IMR-90 (cell line): Measurements from ENCODE around the gene SLC39A3. TPM values are rescaled to one million over a fixed set of nuclear protein-coding genes. Genes with fewer than 3 reads are reported as not detected.

Source experiments
- ATAC-seq: fragments of 200-7000 bp; cut with Tn5 transposase; 2 replicates; pipeline ENCODE4 v1.9.1; 2020; ENCODE audit warnings: low read depth, mild to moderate bottlenecking, moderate library complexity
- BruUV-seq: library from RNA; stranded (reverse); fragments of 400-500 nt; replicated peaks from 2 replicates; lab custom pipeline; 2021; lab: Mats Ljungman, UMichigan
- CTCF ChIA-PET: fragments of 300-600 bp; formaldehyde crosslinking; extraction: SDS; loops from one replicate; lab custom pipeline; 2021; ENCODE audit warnings: antibody characterized with exemption; lab: Yijun Ruan, JAX
- POLR2A ChIA-PET: fragments of 300-600 bp; sonication (Branson Sonifier 250); formaldehyde crosslinking; loops from one replicate; lab custom pipeline; 2022; ENCODE audit warnings: antibody characterized with exemption; ENCODE audit not compliant: unreplicated experiment; lab: Charles Lee
- DNase-seq: peaks from one replicate; pipeline ENCODE4 v3.0.0; 2013
- H2AFZ ChIP-seq: replicated peaks from 2 replicates; pipeline ENCODE3; 2013; ENCODE audit warnings: low read length, mild to moderate bottlenecking; ENCODE audit not compliant: poor library complexity
- H2AK5ac ChIP-seq: 2 replicates; pipeline ENCODE4 v1.6.1; 2013; ENCODE audit warnings: low read depth, low read length, inconsistent platforms
- H2AK9ac ChIP-seq: replicated peaks from 2 replicates; pipeline ENCODE3; 2013; ENCODE audit warnings: mild to moderate bottlenecking, low read depth, low read length, moderate library complexity; ENCODE audit not compliant: poor library complexity
- H2BK120ac ChIP-seq: 2 replicates; pipeline ENCODE4 v1.6.1; 2013; ENCODE audit warnings: low read depth, low read length, inconsistent platforms
- H2BK15ac ChIP-seq: 3 replicates; pipeline ENCODE4 v1.6.1; 2013; ENCODE audit warnings: low read depth, low read length, inconsistent platforms
- H2BK20ac ChIP-seq: 2 replicates; pipeline ENCODE4 v1.6.1; 2013; ENCODE audit warnings: low read depth, mild to moderate bottlenecking, inconsistent platforms, low read length, moderate library complexity
- H2BK5ac ChIP-seq: 2 replicates; pipeline ENCODE4 v1.6.1; 2013; ENCODE audit warnings: mild to moderate bottlenecking, low read depth, low read length, inconsistent platforms; ENCODE audit not compliant: poor library complexity, severe bottlenecking
- H3K14ac ChIP-seq: replicated peaks from 2 replicates; pipeline ENCODE4 v1.6.1; 2013; ENCODE audit warnings: low read depth, low read length, inconsistent platforms
- H3K18ac ChIP-seq: 2 replicates; pipeline ENCODE4 v1.6.1; 2013; ENCODE audit warnings: low read depth, low read length, control low read depth
- H3K23ac ChIP-seq: 2 replicates; pipeline ENCODE4 v1.6.1; 2013; ENCODE audit warnings: low read depth, low read length, inconsistent platforms
- H3K27ac ChIP-seq: 2 replicates; pipeline ENCODE4 v1.5.1; 2013; ENCODE audit warnings: mild to moderate bottlenecking, control low read depth, low read length; ENCODE audit not compliant: insufficient read depth
- H3K27me3 ChIP-seq: 2 replicates; pipeline ENCODE4 v1.6.1; 2013; ENCODE audit warnings: low read length; ENCODE audit not compliant: control insufficient read depth, insufficient read depth
- H3K36me3 ChIP-seq: 2 replicates; pipeline ENCODE4 v1.6.1; 2013; ENCODE audit warnings: low read length, mixed read lengths; ENCODE audit not compliant: control insufficient read depth, insufficient read depth
- H3K4ac ChIP-seq: 2 replicates; pipeline ENCODE4 v1.6.1; 2013; ENCODE audit warnings: low read depth, low read length, inconsistent platforms
- H3K4me1 ChIP-seq: 2 replicates; pipeline ENCODE4 v1.6.1; 2013; ENCODE audit warnings: low read length, mixed read lengths; ENCODE audit not compliant: control insufficient read depth, insufficient read depth
- H3K4me2 ChIP-seq: 2 replicates; pipeline ENCODE4 v1.6.1; 2013; ENCODE audit warnings: low read depth, mild to moderate bottlenecking, control low read depth, low read length, moderate library complexity
- H3K4me3 ChIP-seq: 2 replicates; pipeline ENCODE4 v1.5.1; 2013; ENCODE audit warnings: low read depth, mild to moderate bottlenecking, control low read depth, low read length, moderate library complexity; ENCODE audit not compliant: insufficient read depth
- H3K56ac ChIP-seq: 2 replicates; pipeline ENCODE4 v1.6.1; 2013; ENCODE audit warnings: low read length, inconsistent platforms; ENCODE audit not compliant: insufficient read depth; ENCODE audit errors: extremely low read depth
- H3K79me1 ChIP-seq, 2 experiments: 2 replicates each; pipeline ENCODE4 v1.6.1; 2013; ENCODE audit warnings: low read length in 2 of 2, inconsistent platforms in 1 of 2, low read depth in 1 of 2
- H3K9ac ChIP-seq: 2 replicates; pipeline ENCODE4 v1.6.1; 2013; ENCODE audit warnings: low read depth, low read length, control low read depth
- H3K9me1 ChIP-seq: 2 replicates; pipeline ENCODE4 v1.6.1; 2013; ENCODE audit warnings: low read length, inconsistent platforms; ENCODE audit not compliant: insufficient read depth
- H3K9me3 ChIP-seq: 2 replicates; pipeline ENCODE4 v1.6.1; 2013; ENCODE audit warnings: low read length; ENCODE audit not compliant: control insufficient read depth, insufficient read depth
- H4K20me1 ChIP-seq: 2 replicates; pipeline ENCODE4 v1.6.1; 2013; ENCODE audit warnings: low read length, inconsistent platforms; ENCODE audit not compliant: insufficient read depth
- H4K5ac ChIP-seq: 2 replicates; pipeline ENCODE4 v1.6.1; 2013; ENCODE audit warnings: mild to moderate bottlenecking, low read depth, low read length, control low read depth
- H4K8ac ChIP-seq, 2 experiments: 2 replicates each; pipeline ENCODE4 v1.6.1; 2013; ENCODE audit warnings: low read depth in 2 of 2, low read length in 2 of 2, control low read depth in 1 of 2, inconsistent platforms in 1 of 2
- H4K91ac ChIP-seq: 2 replicates; pipeline ENCODE4 v1.6.1; 2013; ENCODE audit warnings: low read depth, low read length, inconsistent platforms; ENCODE audit not compliant: insufficient read depth
- BHLHE40 ChIP-seq: fragments of 150-350 bp; IDR thresholded peaks from 2 replicates; pipeline ENCODE4 v1.6.1; 2016; ENCODE audit warnings: mild to moderate bottlenecking, low read depth, low read length
- CEBPB ChIP-seq: IDR thresholded peaks from 2 replicates; pipeline ENCODE4 v1.6.1; 2012; ENCODE audit warnings: low read depth, low read length, improper control_type of control experiment
- FOS ChIP-seq: fragments of 150-350 bp; IDR thresholded peaks from 2 replicates; pipeline ENCODE4 v1.6.1; 2016; ENCODE audit warnings: low read depth, low read length
- MAFK ChIP-seq: IDR thresholded peaks from 2 replicates; pipeline ENCODE4 v1.6.1; 2012; ENCODE audit warnings: low read depth, low read length, improper control_type of control experiment
- MAZ ChIP-seq: IDR thresholded peaks from 2 replicates; pipeline ENCODE4 v1.6.1; 2012; ENCODE audit warnings: low read depth, mild to moderate bottlenecking, low read length, improper control_type of control experiment, moderate library complexity, borderline replicate concordance
- MXI1 ChIP-seq: IDR thresholded peaks from 2 replicates; pipeline ENCODE4 v1.6.1; 2012; ENCODE audit warnings: low read depth, mild to moderate bottlenecking, low read length, moderate library complexity, borderline replicate concordance
- NFE2L2 ChIP-seq: fragments of 150-350 bp; IDR thresholded peaks from 2 replicates; pipeline ENCODE4 v1.6.1; 2016; ENCODE audit warnings: low read depth, mild to moderate bottlenecking, low read length
- POLR2A ChIP-seq: IDR thresholded peaks from 2 replicates; pipeline ENCODE4 v1.6.1; 2012; ENCODE audit warnings: mild to moderate bottlenecking, low read depth, low read length
- RAD21 ChIP-seq: IDR thresholded peaks from 2 replicates; pipeline ENCODE4 v1.6.1; 2012; ENCODE audit warnings: low read length, improper control_type of control experiment
- RCOR1 ChIP-seq: IDR thresholded peaks from 2 replicates; pipeline ENCODE4 v1.6.1; 2012; ENCODE audit warnings: mild to moderate bottlenecking, low read length, improper control_type of control experiment; ENCODE audit not compliant: insufficient replicate concordance
- SMC3 ChIP-seq: fragments of 150-350 bp; IDR thresholded peaks from 2 replicates; pipeline ENCODE4 v1.6.1; 2016; ENCODE audit warnings: low read depth, mild to moderate bottlenecking, antibody characterized with exemption, low read length, moderate library complexity
- WGBS, 2 experiments: methylation state at CpG; one replicate each; pipeline versions ENCODE4 v1.1.5 to v1.1.7; 2013; ENCODE audit warnings: missing lambda C conversion rate in 2 of 2; ENCODE audit not compliant: insufficient read length in 1 of 2; ENCODE audit errors: extremely low coverage in 2 of 2; 5-methylcytosine and 5-hydroxymethylcytosine counted together
- dilution Hi-C: fragments of 300-500 bp; cut with HindIII; formaldehyde crosslinking; loops from one replicate; pipeline ENCODE4 v1.14.3; 2018; ENCODE audit warnings: low sequenced_read_pairs; ENCODE audit not compliant: unreplicated experiment
- in situ Hi-C: fragments of 300-500 bp; cut with MboI; formaldehyde crosslinking; loops from 3 replicates; pipeline ENCODE4 v1.14.3; 2019; ENCODE audit warnings: low sequenced_read_pairs, inconsistent platforms, mixed read lengths
- intact Hi-C: fragments of 100-400 bp; cut with micrococcal nuclease; formaldehyde crosslinking; loops from 2 replicates; pipeline ENCODE4 v1.10.0; 2022
- polyA plus RNA-seq, 3 experiments: library from polyadenylated mRNA; depleted of rRNA; stranded (reverse); fragments of >200 nt; gene quantifications; 2 replicates each; pipeline ENCODE4 v1.2.3, GENCODE V29; 2012; ENCODE audit warnings: low replicate concordance in 1 of 3
- total RNA-seq: library from RNA; depleted of rRNA; stranded (reverse); fragments of >200 nt; gene quantifications from 2 replicates; pipeline ENCODE4 v1.2.3, GENCODE V29; 2012
- TF ChIP-seq, protein P1 (sequence below): fragments of 150-350 bp; IDR thresholded peaks from 2 replicates; pipeline ENCODE4 v1.6.1; 2016; ENCODE audit warnings: low read depth, mild to moderate bottlenecking, low read length, moderate library complexity, borderline replicate concordance
- TF ChIP-seq, protein P2 (sequence below): fragments of 150-350 bp; IDR thresholded peaks from 2 replicates; pipeline ENCODE4 v1.6.1; 2017; ENCODE audit warnings: mild to moderate bottlenecking, antibody characterized with exemption, low read length, low read depth

The SLC39A3 gene
- total and polyA plus RNA-seq, 2 of the 4 experiments (the other 2 are of a cell fraction) = 12.4 to 38.2 TPM

DNA sequence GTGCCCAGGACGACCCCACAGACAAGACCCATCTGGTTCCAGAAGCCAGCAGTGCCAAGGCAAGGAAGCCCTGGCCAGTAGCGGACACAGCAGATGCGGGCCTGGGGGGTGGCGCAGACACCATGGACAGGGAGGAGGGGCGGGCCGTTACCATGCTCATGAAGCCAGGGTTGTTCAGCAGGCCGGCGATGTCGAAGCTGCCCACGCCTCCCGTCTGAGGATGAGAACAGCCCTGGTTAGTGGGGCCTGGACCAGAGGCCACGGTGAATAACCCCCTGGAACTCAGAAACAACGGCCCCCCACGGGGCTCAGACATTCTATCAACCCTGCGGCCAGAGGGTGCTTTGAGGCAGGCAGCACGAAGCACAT lies 21.5 kb upstream of the SLC39A3 start:
- Histone ChIP-seq H3K27me3 (no peaks in the 10 kb centered on the region), H4K8ac (no peak overlapping the region), H2AK5ac (no peak overlapping the region), H3K4ac (no peak overlapping the region), H3K9me1 (no peaks in the 10 kb centered on the region; the same call in 1 of the 2 replicates), H3K9me3 (no peaks in the 10 kb centered on the region), H3K18ac (no peak overlapping the region), H3K14ac (no peak overlapping the region), H3K23ac (no peak overlapping the region), H2BK20ac (no peak overlapping the region), H3K9ac (no peak overlapping the region), H4K5ac (no peak overlapping the region), H3K36me3 (peaks cover 73% of the 10 kb centered on the region), H2BK120ac (no peak overlapping the region), H2AFZ (no peak overlapping the region), H3K4me2 (no peak overlapping the region), H4K91ac (no peak overlapping the region), H3K27ac (no peak overlapping the region), H3K4me1 (no peaks in the 10 kb centered on the region), H3K4me3 (no peak overlapping the region), H2BK15ac (no peak overlapping the region), H3K79me1 (peaks cover 0 to 16% of the 10 kb centered on the region in 2 experiments; a peak in 3 of 4 replicates), H2AK9ac (no peak overlapping the region), H3K56ac (no peak overlapping the region), H2BK5ac (no peak overlapping the region), H4K20me1 (peaks cover 3% of the 10 kb centered on the region)
- POLR2A ChIA-PET = no interaction called here
- 95% methylated on average over 13 of the region's 16 CpGs; no CpG with 5 or more reads in 1 of the 2 experiments for WGBS, 2 experiments
- CTCF ChIA-PET = no interaction called here
- no peak for ATAC-seq
- dilution Hi-C loops = no loop called here
- no TSS peak for BruUV-seq
- in situ Hi-C loops = no loop called here
- no peak for DNase-seq
- intact Hi-C loops = no loop called here
- TF ChIP-seq SMC3 (no peak), POLR2A (no peak), NFE2L2 (no peak), RAD21 (no peak), FOS (no peak), MXI1 (no peak), MAFK (no peak), BHLHE40 (no peak), RCOR1 (no peak), MAZ (no peak), CEBPB (no peak)
- TF ChIP-seq, protein P1, sequence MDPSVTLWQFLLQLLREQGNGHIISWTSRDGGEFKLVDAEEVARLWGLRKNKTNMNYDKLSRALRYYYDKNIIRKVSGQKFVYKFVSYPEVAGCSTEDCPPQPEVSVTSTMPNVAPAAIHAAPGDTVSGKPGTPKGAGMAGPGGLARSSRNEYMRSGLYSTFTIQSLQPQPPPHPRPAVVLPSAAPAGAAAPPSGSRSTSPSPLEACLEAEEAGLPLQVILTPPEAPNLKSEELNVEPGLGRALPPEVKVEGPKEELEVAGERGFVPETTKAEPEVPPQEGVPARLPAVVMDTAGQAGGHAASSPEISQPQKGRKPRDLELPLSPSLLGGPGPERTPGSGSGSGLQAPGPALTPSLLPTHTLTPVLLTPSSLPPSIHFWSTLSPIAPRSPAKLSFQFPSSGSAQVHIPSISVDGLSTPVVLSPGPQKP = no peak
- TF ChIP-seq, protein P2, sequence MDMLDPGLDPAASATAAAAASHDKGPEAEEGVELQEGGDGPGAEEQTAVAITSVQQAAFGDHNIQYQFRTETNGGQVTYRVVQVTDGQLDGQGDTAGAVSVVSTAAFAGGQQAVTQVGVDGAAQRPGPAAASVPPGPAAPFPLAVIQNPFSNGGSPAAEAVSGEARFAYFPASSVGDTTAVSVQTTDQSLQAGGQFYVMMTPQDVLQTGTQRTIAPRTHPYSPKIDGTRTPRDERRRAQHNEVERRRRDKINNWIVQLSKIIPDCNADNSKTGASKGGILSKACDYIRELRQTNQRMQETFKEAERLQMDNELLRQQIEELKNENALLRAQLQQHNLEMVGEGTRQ = no peak
